PC-3 (cell line): ENCODE results near the gene IAPP. TPM values are rescaled to one million over a fixed set of nuclear protein-coding genes. Genes with fewer than 3 reads are reported as not detected.

Source experiments
- ATAC-seq: fragments of 200-7000 bp; cut with Tn5 transposase; 2 replicates; pipeline ENCODE4 v1.9.1; 2020; ENCODE audit warnings: mild to moderate bottlenecking, moderate library complexity
- BruUV-seq: library from RNA; stranded (reverse); fragments of 400-500 nt; replicated peaks from 2 replicates; lab custom pipeline; 2021; lab: Mats Ljungman, UMichigan
- CTCF ChIA-PET: fragments of 300-600 bp; sonication (Branson Sonifier 250); formaldehyde crosslinking; loops from one replicate; lab custom pipeline; 2022; ENCODE audit warnings: antibody characterized with exemption; lab: Charles Lee
- POLR2A ChIA-PET: fragments of 300-600 bp; sonication (Branson Sonifier 250); formaldehyde crosslinking; loops from one replicate; lab custom pipeline; 2022; ENCODE audit warnings: antibody characterized with exemption; ENCODE audit not compliant: unreplicated experiment; lab: Charles Lee
- DNase-seq: peaks from one replicate; pipeline ENCODE4 v3.0.0-alpha.2; 2015
- H2AFZ ChIP-seq: fragments of 300-600 bp; sonication (generic); 2 replicates; pipeline ENCODE4 v1.6.0; 2016; ENCODE audit warnings: antibody characterized with exemption, low read length
- H3F3A ChIP-seq: fragments of 300-600 bp; sonication (generic); one replicate; pipeline ENCODE4 v1.6.0; 2017; ENCODE audit warnings: antibody characterized with exemption, low read length, control low read depth, mild to moderate bottlenecking; ENCODE audit not compliant: unreplicated experiment
- H3K27ac ChIP-seq: fragments of 300-600 bp; sonication (generic); 2 replicates; pipeline ENCODE4 v1.5.1; 2016; ENCODE audit warnings: mild to moderate bottlenecking, low read length
- H3K27me3 ChIP-seq: fragments of 300-600 bp; sonication (generic); 2 replicates; pipeline ENCODE4 v1.6.1; 2016; ENCODE audit warnings: low read length, mixed read lengths
- H3K36me3 ChIP-seq: fragments of 300-600 bp; sonication (generic); 2 replicates; pipeline ENCODE4 v1.6.1; 2016; ENCODE audit warnings: low read depth, mixed run types, low read length, mixed read lengths
- H3K4me1 ChIP-seq: fragments of 300-600 bp; sonication (generic); 2 replicates; pipeline ENCODE4 v1.5.1; 2016; ENCODE audit warnings: low read length; ENCODE audit not compliant: insufficient read depth
- H3K4me2 ChIP-seq: fragments of 300-600 bp; sonication (generic); 2 replicates; pipeline ENCODE4 v1.6.0; 2016; ENCODE audit warnings: low read length
- H3K4me3 ChIP-seq: fragments of 300-600 bp; sonication (generic); 2 replicates; pipeline ENCODE4 v1.5.1; 2016; ENCODE audit warnings: mild to moderate bottlenecking, low read length, mixed read lengths
- H3K79me2 ChIP-seq: fragments of 300-600 bp; sonication (generic); 2 replicates; pipeline ENCODE4 v1.6.1; 2017; ENCODE audit warnings: low read length, mixed read lengths
- H3K9ac ChIP-seq: fragments of 300-600 bp; sonication (generic); 2 replicates; pipeline ENCODE4 v1.6.0; 2016; ENCODE audit warnings: mild to moderate bottlenecking, low read length
- H3K9me2 ChIP-seq: fragments of 300-600 bp; sonication (generic); replicated peaks from 2 replicates; pipeline ENCODE4 v1.6.1; 2016; ENCODE audit warnings: mixed run types, low read length, mixed read lengths
- H3K9me3 ChIP-seq: fragments of 300-600 bp; sonication (generic); 2 replicates; pipeline ENCODE4 v1.6.1; 2016; ENCODE audit warnings: low read length, mixed read lengths
- H4K20me1 ChIP-seq: fragments of 300-600 bp; sonication (generic); 2 replicates; pipeline ENCODE4 v1.6.1; 2016; ENCODE audit warnings: low read length, mixed read lengths
- CTCF ChIP-seq: fragments of 300-600 bp; sonication (generic); conservative IDR thresholded peaks from 2 replicates; pipeline ENCODE4 v1.5.1; 2017; ENCODE audit warnings: antibody characterized with exemption, low read depth, mild to moderate bottlenecking, low read length
- EZH2 ChIP-seq: fragments of 300-600 bp; sonication (generic); IDR thresholded peaks from one replicate; pipeline ENCODE4 v1.6.1; 2017; ENCODE audit warnings: antibody characterized with exemption, mild to moderate bottlenecking, low read length; ENCODE audit not compliant: unreplicated experiment
- EZH2phosphoT487 ChIP-seq: fragments of 300-600 bp; sonication (generic); IDR thresholded peaks from 2 replicates; pipeline ENCODE4 v1.6.1; 2018; ENCODE audit warnings: mild to moderate bottlenecking, antibody characterized with exemption, low read length, borderline replicate concordance
- intact Hi-C: fragments of 100-400 bp; cut with micrococcal nuclease; formaldehyde crosslinking; loops from 2 replicates; pipeline ENCODE4 v1.9.0; 2023
- total RNA-seq: library from RNA; depleted of rRNA; stranded (reverse); fragments of >200 nt; gene quantifications from 2 replicates; pipeline ENCODE4 v1.2.3, GENCODE V29; 2014

IAPP gene
- total RNA-seq, 1 experiment from 2014 or later = not detected

GRCh38 chr12:21336656-21337055, 36.0 kb upstream of the IAPP start:
- Histone ChIP-seq H3K9me3 (no peaks in the 10 kb centered on the region), H2AFZ (no peak overlapping the region), H3K27me3 (no peaks in the 10 kb centered on the region), H3F3A (no peaks in the 10 kb centered on the region), H3K4me1 (no peaks in the 10 kb centered on the region), H3K79me2 (no peaks in the 10 kb centered on the region), H3K4me2 (no peak overlapping the region), H3K27ac (no peak overlapping the region), H4K20me1 (no peaks in the 10 kb centered on the region), H3K4me3 (no peak overlapping the region), H3K9me2 (no peaks in the 10 kb centered on the region), H3K36me3 (no peaks in the 10 kb centered on the region), H3K9ac (no peak overlapping the region)
- intact Hi-C loops = no loop called here
- ChIA-PET CTCF (no interaction called here), POLR2A (no interaction called here)
- DNase-seq = no peak
- ATAC-seq = no peak
- TF ChIP-seq EZH2 (no peak), EZH2phosphoT487 (no peak), CTCF (no peak)
- no TSS peak for BruUV-seq

- Histone ChIP-seq H3K4me3 (no peak overlapping the region), H3K27me3 (no peaks in the 10 kb centered on the region), H3K27ac (no peak overlapping the region), H3K9me3 (no peaks in the 10 kb centered on the region), H3K79me2 (no peaks in the 10 kb centered on the region), H3K36me3 (no peaks in the 10 kb centered on the region), H3K9me2 (no peaks in the 10 kb centered on the region), H3K9ac (no peak overlapping the region), H3F3A (no peaks in the 10 kb centered on the region), H2AFZ (no peak overlapping the region), H4K20me1 (no peaks in the 10 kb centered on the region), H3K4me1 (no peaks in the 10 kb centered on the region), H3K4me2 (no peak overlapping the region)
- no peak for TF ChIP-seq EZH2phosphoT487
- TF ChIP-seq EZH2 = no peak
- no peak for TF ChIP-seq CTCF
- no peak for DNase-seq
- ChIA-PET CTCF (no interaction called here), POLR2A (no interaction called here)
- intact Hi-C loops = no loop called here
- no peak for ATAC-seq
- no TSS peak for BruUV-seq
Observed at GRCh38 chr12:21337453-21337852, 35.2 kb upstream of the IAPP start.

- Histone ChIP-seq H2AFZ (no peak overlapping the region), H3K4me3 (no peak overlapping the region), H3K4me1 (no peaks in the 10 kb centered on the region), H3F3A (no peaks in the 10 kb centered on the region), H3K27me3 (no peaks in the 10 kb centered on the region), H3K9me2 (no peaks in the 10 kb centered on the region), H3K9me3 (no peaks in the 10 kb centered on the region), H3K27ac (no peak overlapping the region), H4K20me1 (no peaks in the 10 kb centered on the region), H3K4me2 (no peak overlapping the region), H3K79me2 (no peaks in the 10 kb centered on the region), H3K36me3 (no peaks in the 10 kb centered on the region), H3K9ac (no peak overlapping the region)
- ATAC-seq (no peak), DNase-seq (no peak)
- intact Hi-C loops = no loop called here
- POLR2A ChIA-PET = no interaction called here
- CTCF ChIA-PET = interaction anchor here (0.6 kb wide), 1 partner anchor 28 kb away, joined by 5 read pairs; no protein-coding TSS in a partner anchor
- TF ChIP-seq CTCF (no peak), EZH2 (no peak), EZH2phosphoT487 (no peak)
- BruUV-seq = no TSS peak
Observed at GRCh38 chr12:21337959-21338744, 34.5 kb upstream of the IAPP start.
